GOT3 (cell line): ENCODE results near the gene CSKMT.
"Not testable (repeated sequence)": the region's sequence is repeated elsewhere in the genome, so short reads cannot be mapped to it uniquely, and the experiment has no call there.

Experiments
- DNase-seq: peaks from one replicate; lab custom pipeline; 2025; ENCODE audit warnings: mixed read lengths; lab: John Stamatoyannopoulos, UW

Gene CSKMT

DNA sequence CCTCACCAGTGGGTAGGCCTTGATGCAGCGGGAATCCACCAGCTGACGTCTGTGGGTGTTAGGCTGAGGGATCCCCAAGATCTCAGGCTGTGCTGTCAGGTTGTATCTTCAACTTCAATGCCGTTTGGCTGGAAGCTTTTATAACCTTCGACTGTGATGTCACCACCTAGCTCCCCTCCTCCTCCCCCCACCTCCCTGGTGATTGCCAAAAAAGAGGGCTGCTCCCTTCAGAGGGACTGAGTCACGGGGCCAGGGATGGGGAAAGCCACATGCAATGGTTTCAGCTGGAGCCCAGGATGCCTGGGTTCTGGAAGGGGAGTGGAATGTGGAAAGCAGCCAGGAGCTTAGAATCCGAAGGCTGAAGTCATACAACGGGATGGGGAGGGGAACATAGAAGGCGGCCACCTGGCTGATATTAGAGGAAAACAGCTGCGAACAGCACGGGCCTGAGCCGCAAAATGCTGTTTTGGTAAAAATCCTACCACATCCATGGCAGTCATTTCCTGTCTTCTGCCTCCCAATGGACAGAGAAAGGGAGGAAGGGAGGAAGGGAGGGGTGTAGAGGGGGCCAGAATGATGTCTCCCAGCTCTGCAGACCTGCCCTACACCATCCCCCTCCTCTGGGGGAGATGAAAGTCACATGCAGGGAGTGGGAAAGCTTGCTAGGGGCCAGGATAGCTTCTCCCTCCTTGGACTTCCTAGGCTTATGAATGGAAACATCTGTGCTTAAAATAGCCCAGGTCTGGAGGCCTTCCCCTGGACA lies 24.5 kb downstream of the CSKMT start, which contains the start of gene LRRN4CL:
LRRN4CL (minus strand) TSS at position 110 of the 763 bp plus-strand sequence. CDS start 1,022 bp downstream, outside the sequence.
- DNase-seq: peak; percentile 21

DNA sequence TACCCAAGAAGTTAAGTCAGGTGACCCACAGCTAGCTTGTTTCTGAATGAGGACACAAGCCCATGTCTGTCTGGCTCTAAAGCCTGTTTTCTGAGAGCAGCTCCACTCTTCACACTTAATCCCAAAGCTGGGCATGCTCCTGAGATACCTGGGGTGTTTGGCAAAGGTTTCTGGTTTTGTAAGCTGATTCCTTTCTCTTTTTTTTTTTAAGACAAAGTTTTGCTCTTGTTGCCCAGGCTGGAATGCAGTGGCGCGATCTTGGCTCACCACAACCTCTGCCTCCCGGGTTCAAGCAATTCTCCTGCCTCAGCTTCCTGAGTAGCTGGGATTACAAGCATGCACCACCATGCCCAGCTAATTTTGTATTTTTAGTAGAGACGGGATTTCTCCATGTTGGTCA lies 28.5 kb downstream of the CSKMT start:
- not testable (repeated sequence) for DNase-seq

DNA sequence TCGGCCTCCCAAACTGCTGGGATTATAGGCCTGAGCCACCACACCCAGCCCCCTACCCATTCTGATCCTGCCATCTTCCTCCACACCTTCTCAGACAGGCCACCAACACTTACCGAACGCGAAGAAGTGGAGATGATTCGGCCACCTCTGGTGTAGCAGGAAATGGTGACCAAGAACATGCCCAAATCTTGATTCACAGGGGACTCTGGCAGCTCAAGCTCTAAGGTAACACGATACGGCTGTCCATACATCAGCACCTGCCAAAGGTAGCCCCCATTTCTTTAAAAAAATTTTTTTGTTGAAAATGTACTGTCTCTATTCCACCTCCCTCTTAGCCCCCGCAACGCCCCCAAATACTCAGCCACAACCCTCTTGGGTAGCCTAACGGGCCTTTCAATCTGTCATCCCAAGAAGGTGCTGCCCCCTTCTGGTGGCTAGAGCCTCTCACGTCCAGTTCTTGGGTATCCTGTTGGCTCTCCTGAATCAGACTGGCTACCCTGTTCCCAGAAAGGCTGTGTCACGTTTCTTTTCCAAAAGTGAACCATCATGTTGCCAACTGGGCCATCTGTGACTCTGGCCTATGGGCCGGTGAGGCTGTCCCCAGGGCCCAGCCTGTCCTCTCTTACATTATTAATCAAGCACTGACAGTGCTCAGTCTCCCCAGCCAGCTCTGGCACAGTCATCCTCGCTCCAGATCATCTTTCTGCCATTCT lies 29.5 kb downstream of the CSKMT start:
- no peak for DNase-seq

DNA sequence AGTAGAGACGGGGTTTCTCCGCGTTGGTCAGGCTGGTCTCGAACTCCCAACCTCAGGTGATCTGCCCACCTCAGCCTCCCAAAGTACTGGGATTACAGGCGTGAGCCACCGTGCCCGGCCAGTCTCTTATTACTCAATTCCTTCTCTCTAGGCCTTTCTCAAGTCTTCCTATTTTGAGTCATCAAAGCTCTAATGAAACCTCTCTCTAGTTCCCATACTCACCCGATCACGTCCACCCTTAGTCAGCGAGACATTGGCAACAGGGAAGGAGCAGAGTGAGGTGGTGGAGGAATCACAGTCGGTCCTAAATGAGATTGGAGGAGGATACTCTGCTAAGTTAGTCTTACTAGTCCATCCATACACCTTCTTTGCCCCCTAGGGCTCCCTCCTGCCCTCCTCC lies 37.1 kb downstream of the CSKMT start:
- DNase-seq: no peak

DNA sequence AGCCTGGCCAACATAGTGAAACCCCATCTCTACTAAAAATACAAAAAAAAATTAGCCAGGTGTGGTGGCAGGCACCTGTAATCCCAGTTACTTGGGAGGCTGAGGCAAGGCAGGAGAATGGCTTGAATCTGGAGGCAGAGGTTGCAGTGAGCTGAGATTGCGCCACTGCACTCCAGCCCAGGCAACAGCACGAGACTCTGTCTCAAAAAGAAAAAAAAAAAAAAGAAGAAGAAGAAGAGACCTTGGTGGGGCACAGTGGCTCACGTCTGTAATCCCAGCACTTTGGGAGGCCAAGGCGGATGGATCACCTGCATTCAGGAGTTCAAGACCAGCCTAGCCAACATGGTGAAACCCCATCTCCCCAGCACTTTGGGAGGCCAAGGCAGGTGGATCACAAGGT lies 38.8 kb downstream of the CSKMT start:
- not testable (repeated sequence) for DNase-seq

- no peak for DNase-seq
Observed at GRCh38 chr11:62705413-62705812, 40.3 kb downstream of the CSKMT start.

GRCh38 chr11:62705880-62706849 lies 41.1 kb downstream of the CSKMT start:
- DNase-seq: peak; percentile 88

DNA sequence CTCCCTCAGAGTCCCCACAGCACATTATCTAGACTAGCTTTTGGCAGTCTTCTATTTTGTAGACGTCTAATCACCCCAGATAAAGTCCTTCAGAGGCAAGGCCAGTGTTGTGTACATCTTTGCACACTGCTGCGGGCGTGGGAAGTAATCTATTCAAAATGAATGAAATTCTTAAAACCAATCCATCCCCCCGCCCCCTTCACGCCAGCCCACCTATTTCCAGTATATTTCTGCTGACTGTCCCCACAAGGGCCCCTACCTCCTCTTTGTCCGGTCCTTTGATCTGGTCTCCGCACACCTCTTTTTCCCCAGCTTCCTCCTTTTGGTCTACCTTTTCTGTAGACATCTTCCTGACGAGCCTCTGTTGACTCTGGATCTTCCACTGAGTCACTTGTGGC lies 41.7 kb downstream of the CSKMT start:
- DNase-seq: no peak

- no peak for DNase-seq
Observed at GRCh38 chr11:62707277-62707861, 42.3 kb downstream of the CSKMT start, which contains the start of the genes BSCL2 and GNG3. BSCL2 (minus strand) TSS chr11:62707424; CDS start chr11:62707195, 229 bp downstream. GNG3 (plus strand) TSS chr11:62707676; CDS start chr11:62708296, 620 bp downstream.

DNA sequence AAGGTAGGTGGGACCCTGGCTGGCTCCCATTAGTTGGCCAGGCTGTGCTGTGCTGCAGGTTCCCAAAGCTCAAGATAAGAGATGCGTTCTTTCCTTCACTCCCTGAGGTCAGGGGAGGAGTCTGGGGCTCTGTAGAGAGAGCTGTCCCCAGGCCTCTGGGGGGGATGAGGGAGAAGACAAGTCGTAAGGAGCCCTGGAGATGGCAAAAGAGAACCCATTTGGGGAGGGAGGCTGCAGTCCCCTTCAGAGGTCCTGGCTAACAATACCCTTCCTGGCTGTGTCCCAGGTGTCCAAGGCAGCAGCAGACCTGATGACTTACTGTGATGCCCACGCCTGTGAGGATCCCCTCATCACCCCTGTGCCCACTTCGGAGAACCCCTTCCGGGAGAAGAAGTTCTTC lies 43.3 kb downstream of the CSKMT start:
- no peak for DNase-seq

DNA sequence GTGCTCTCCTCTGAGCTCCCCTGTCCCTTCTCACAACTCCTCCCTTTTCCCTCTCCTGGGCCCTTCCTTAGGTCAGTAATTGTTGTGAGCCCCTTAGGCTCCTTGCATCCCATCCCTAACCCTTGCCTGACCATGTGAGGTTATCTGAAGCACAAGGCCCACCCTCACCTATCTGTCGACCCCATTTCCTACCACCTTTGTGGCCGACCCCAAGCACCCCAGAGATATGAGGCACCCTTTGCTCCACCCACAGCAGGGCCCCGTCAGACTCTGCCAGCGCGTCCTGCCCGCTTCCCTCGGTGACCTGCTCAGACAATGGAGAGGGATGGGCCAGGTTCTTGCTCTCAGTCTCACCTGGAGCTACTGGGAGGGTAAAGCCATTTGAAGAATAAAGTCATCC lies 43.7 kb downstream of the CSKMT start:
- no peak for DNase-seq

- DNase-seq: peak; percentile 76
Observed at GRCh38 chr11:62709247-62710000, 44.3 kb downstream of the CSKMT start.

DNA sequence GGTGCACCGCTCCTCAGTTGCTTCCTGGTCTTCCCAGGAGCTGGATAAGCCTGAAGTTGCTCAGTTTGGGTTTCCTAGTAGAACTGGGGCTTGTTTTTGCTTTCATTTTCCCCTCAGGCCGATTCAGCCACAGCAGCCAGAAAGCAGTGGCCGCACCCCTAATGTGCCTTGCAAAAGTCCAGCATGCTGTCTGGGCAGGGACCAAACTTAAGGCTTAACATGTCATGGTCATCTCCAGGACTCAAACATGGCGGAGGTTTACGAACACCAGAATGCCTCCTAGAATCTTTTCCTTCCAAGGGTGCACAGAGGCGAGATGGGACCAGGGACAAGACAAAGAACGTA lies 44.9 kb downstream of the CSKMT start:
- no peak for DNase-seq

DNA sequence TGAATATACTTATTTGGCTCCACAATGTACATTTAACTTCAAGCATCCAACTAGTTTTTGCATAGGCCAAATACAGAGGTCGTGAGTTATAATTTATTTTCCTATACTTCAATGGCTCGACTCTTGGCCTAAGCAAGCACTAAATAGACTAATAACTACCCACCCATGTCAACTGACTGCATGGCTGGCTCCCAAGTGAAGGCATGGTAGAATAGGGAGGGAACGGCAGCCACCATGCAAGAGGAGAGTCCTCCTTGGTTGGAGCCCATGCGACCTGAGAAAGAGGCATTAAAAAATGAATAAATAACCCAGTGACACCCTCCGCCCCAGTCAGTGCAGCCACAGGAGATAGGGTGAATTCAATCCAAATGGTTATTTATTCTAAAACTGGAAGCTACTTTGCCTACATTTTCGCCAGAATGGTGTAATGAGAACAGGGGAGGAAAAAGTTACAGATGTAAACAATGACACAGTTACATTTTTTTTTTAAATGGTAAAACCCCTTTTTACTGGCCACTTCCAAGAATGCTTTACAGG lies 47.2 kb downstream of the CSKMT start:
- no peak for DNase-seq

- no peak for DNase-seq
Observed at GRCh38 chr11:62712861-62713260, 47.7 kb downstream of the CSKMT start.

- no peak for DNase-seq
Observed at GRCh38 chr11:62713343-62713742, 48.2 kb downstream of the CSKMT start.

- DNase-seq: no peak
Observed at GRCh38 chr11:62715150-62716130, 50.3 kb downstream of the CSKMT start.

GRCh38 chr11:62716206-62716605 lies 51.1 kb downstream of the CSKMT start:
- no peak for DNase-seq

GRCh38 chr11:62716816-62717215 lies 51.7 kb downstream of the CSKMT start:
- no peak for DNase-seq
